GM12801 (cell line): ENCODE measurements around the gene AGBL4.

Experiments
- CTCF ChIP-seq: IDR thresholded peaks from one replicate; pipeline ENCODE4 v1.5.1; 2011; ENCODE audit warnings: control low read depth; ENCODE audit not compliant: insufficient read length; ENCODE audit errors: extremely low read depth

The AGBL4 gene

DNA sequence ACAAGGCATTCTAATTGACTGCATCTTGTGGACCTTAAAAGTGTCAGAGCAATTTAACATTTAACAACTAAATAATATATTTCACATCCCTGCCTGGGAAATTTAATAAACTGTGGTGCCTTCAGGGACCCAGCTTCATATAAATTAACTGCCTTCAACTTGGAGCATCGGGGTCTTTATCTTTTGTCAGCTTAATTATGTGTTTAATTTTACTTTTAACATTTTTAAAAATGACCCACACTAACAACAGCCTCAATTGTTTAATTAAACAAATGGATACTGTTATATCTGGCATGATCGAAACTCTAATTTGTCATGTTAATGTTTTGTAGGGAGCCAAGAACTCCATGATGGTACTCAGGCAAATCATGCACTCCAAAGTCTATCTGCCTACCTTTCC, 857.7 kb downstream of the AGBL4 start:
- no peak for TF ChIP-seq CTCF

- TF ChIP-seq CTCF, result no peak
Measured at GRCh38 chr1:49163031-49163430, 860.7 kb downstream of the AGBL4 start.

DNA sequence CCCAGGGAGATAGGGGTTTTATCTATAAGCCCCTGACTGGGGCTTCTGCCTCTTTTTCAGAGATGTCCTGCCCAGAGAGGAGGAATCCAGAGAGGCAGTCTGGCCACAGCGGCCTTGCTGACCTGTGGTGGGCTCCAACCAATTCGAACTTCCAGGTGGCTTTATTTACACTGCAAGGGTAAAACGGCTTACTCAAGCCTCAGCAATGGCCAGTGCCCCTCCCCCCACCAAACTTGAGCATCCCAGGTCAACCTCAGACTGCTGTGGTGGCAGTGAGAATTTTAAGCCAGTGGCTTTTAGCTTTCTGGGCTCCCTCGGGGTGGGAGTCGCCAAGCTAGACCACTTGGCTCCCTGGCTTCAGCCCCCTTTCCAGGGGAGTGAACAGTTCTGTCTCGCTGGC, 863.1 kb downstream of the AGBL4 start:
- no peak for TF ChIP-seq CTCF

GRCh38 chr1:49136738-49137251, 887.0 kb downstream of the AGBL4 start:
- no peak for TF ChIP-seq CTCF

DNA sequence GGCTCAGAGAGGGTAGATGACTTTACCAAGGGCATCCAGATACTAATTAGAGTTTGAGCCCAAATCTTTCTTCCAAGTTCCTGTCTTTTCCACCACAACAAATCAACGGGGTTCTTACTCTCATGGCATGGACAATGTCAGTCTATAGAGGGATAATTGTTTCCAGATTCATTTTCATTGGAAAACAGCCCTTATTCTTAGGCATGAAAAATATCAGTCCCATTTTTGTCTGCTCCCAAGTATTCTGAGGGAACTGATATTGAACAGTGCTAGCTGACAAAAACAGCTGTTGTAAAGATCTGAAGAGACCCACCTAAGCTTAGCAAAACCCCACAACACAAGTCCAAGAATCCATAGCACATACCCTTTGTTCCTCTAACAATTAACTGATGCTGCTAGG, 898.0 kb downstream of the AGBL4 start:
- no peak for TF ChIP-seq CTCF

DNA sequence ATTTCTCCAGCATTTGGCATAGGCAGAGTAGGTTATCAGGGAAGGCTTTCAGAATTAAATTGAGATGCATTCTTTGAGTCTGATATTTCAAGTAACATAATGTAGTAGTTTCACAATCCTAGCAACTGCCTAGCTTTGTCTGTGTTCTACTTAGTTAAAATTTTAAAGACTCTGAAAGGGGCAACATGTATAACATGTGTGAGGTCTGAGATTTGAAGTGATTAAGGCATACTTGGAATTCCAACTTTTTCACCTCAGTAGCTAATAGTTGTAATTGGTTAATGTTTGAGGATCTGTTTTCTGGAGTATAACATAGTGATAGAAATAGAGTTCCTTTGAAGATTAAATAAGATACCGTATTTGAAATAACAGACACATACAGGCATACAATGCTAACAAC, 911.8 kb downstream of the AGBL4 start:
- no peak for TF ChIP-seq CTCF

GRCh38 chr1:49106445-49106844, 917.3 kb downstream of the AGBL4 start:
- TF ChIP-seq CTCF, result no peak

DNA sequence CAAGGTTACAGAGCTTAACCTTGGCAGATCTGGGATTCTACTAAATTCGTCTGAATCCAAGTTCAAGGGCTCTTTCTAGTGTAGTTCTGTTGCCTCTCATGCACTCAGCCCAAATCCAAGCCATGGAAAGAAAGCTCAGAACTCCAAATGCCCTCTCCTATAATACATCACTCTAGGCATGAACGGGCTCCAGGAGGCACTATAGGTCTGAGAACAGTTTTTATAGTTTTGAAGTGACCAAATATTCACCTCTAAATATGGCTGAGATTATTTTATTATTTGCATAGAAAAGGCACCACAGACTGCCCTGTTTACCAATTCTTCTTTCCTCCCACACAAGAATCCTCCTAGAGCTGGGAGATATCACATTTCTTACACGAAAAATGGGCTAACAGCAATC, 919.2 kb downstream of the AGBL4 start:
- TF ChIP-seq CTCF, result no peak
